IMR-90 (cell line): ENCODE measurements around the gene ABCE1. TPM values are rescaled to one million over a fixed set of nuclear protein-coding genes. Genes with fewer than 3 reads are reported as not detected.

Source experiments
- ATAC-seq: fragments of 200-7000 bp; cut with Tn5 transposase; 2 replicates; pipeline ENCODE4 v1.9.1; 2020; ENCODE audit warnings: low read depth, mild to moderate bottlenecking, moderate library complexity
- BruUV-seq: library from RNA; stranded (reverse); fragments of 400-500 nt; replicated peaks from 2 replicates; lab custom pipeline; 2021; lab: Mats Ljungman, UMichigan
- CTCF ChIA-PET: fragments of 300-600 bp; formaldehyde crosslinking; extraction: SDS; loops from one replicate; lab custom pipeline; 2021; ENCODE audit warnings: antibody characterized with exemption; lab: Yijun Ruan, JAX
- POLR2A ChIA-PET: fragments of 300-600 bp; sonication (Branson Sonifier 250); formaldehyde crosslinking; loops from one replicate; lab custom pipeline; 2022; ENCODE audit warnings: antibody characterized with exemption; ENCODE audit not compliant: unreplicated experiment; lab: Charles Lee
- DNase-seq: peaks from one replicate; pipeline ENCODE4 v3.0.0; 2013
- H2AFZ ChIP-seq: replicated peaks from 2 replicates; pipeline ENCODE3; 2013; ENCODE audit warnings: low read length, mild to moderate bottlenecking; ENCODE audit not compliant: poor library complexity
- H2AK5ac ChIP-seq: 2 replicates; pipeline ENCODE4 v1.6.1; 2013; ENCODE audit warnings: low read depth, low read length, inconsistent platforms
- H2AK9ac ChIP-seq: replicated peaks from 2 replicates; pipeline ENCODE3; 2013; ENCODE audit warnings: mild to moderate bottlenecking, low read depth, low read length, moderate library complexity; ENCODE audit not compliant: poor library complexity
- H2BK120ac ChIP-seq: 2 replicates; pipeline ENCODE4 v1.6.1; 2013; ENCODE audit warnings: low read depth, low read length, inconsistent platforms
- H2BK15ac ChIP-seq: 3 replicates; pipeline ENCODE4 v1.6.1; 2013; ENCODE audit warnings: low read depth, low read length, inconsistent platforms
- H2BK20ac ChIP-seq: 2 replicates; pipeline ENCODE4 v1.6.1; 2013; ENCODE audit warnings: low read depth, mild to moderate bottlenecking, inconsistent platforms, low read length, moderate library complexity
- H2BK5ac ChIP-seq: 2 replicates; pipeline ENCODE4 v1.6.1; 2013; ENCODE audit warnings: mild to moderate bottlenecking, low read depth, low read length, inconsistent platforms; ENCODE audit not compliant: poor library complexity, severe bottlenecking
- H3K14ac ChIP-seq: replicated peaks from 2 replicates; pipeline ENCODE4 v1.6.1; 2013; ENCODE audit warnings: low read depth, low read length, inconsistent platforms
- H3K18ac ChIP-seq: 2 replicates; pipeline ENCODE4 v1.6.1; 2013; ENCODE audit warnings: low read depth, low read length, control low read depth
- H3K23ac ChIP-seq: 2 replicates; pipeline ENCODE4 v1.6.1; 2013; ENCODE audit warnings: low read depth, low read length, inconsistent platforms
- H3K27ac ChIP-seq: 2 replicates; pipeline ENCODE4 v1.5.1; 2013; ENCODE audit warnings: mild to moderate bottlenecking, control low read depth, low read length; ENCODE audit not compliant: insufficient read depth
- H3K27me3 ChIP-seq: 2 replicates; pipeline ENCODE4 v1.6.1; 2013; ENCODE audit warnings: low read length; ENCODE audit not compliant: control insufficient read depth, insufficient read depth
- H3K36me3 ChIP-seq: 2 replicates; pipeline ENCODE4 v1.6.1; 2013; ENCODE audit warnings: low read length, mixed read lengths; ENCODE audit not compliant: control insufficient read depth, insufficient read depth
- H3K4ac ChIP-seq: 2 replicates; pipeline ENCODE4 v1.6.1; 2013; ENCODE audit warnings: low read depth, low read length, inconsistent platforms
- H3K4me1 ChIP-seq: 2 replicates; pipeline ENCODE4 v1.6.1; 2013; ENCODE audit warnings: low read length, mixed read lengths; ENCODE audit not compliant: control insufficient read depth, insufficient read depth
- H3K4me2 ChIP-seq: 2 replicates; pipeline ENCODE4 v1.6.1; 2013; ENCODE audit warnings: low read depth, mild to moderate bottlenecking, control low read depth, low read length, moderate library complexity
- H3K4me3 ChIP-seq: 2 replicates; pipeline ENCODE4 v1.5.1; 2013; ENCODE audit warnings: low read depth, mild to moderate bottlenecking, control low read depth, low read length, moderate library complexity; ENCODE audit not compliant: insufficient read depth
- H3K56ac ChIP-seq: 2 replicates; pipeline ENCODE4 v1.6.1; 2013; ENCODE audit warnings: low read length, inconsistent platforms; ENCODE audit not compliant: insufficient read depth; ENCODE audit errors: extremely low read depth
- H3K79me1 ChIP-seq, 2 experiments: 2 replicates each; pipeline ENCODE4 v1.6.1; 2013; ENCODE audit warnings: low read length in 2 of 2, inconsistent platforms in 1 of 2, low read depth in 1 of 2
- H3K9ac ChIP-seq: 2 replicates; pipeline ENCODE4 v1.6.1; 2013; ENCODE audit warnings: low read depth, low read length, control low read depth
- H3K9me1 ChIP-seq: 2 replicates; pipeline ENCODE4 v1.6.1; 2013; ENCODE audit warnings: low read length, inconsistent platforms; ENCODE audit not compliant: insufficient read depth
- H3K9me3 ChIP-seq: 2 replicates; pipeline ENCODE4 v1.6.1; 2013; ENCODE audit warnings: low read length; ENCODE audit not compliant: control insufficient read depth, insufficient read depth
- H4K20me1 ChIP-seq: 2 replicates; pipeline ENCODE4 v1.6.1; 2013; ENCODE audit warnings: low read length, inconsistent platforms; ENCODE audit not compliant: insufficient read depth
- H4K5ac ChIP-seq: 2 replicates; pipeline ENCODE4 v1.6.1; 2013; ENCODE audit warnings: mild to moderate bottlenecking, low read depth, low read length, control low read depth
- H4K8ac ChIP-seq, 2 experiments: 2 replicates each; pipeline ENCODE4 v1.6.1; 2013; ENCODE audit warnings: low read depth in 2 of 2, low read length in 2 of 2, control low read depth in 1 of 2, inconsistent platforms in 1 of 2
- H4K91ac ChIP-seq: 2 replicates; pipeline ENCODE4 v1.6.1; 2013; ENCODE audit warnings: low read depth, low read length, inconsistent platforms; ENCODE audit not compliant: insufficient read depth
- CHD1 ChIP-seq: IDR thresholded peaks from 2 replicates; pipeline ENCODE4 v1.6.1; 2012; ENCODE audit warnings: low read depth, low read length, improper control_type of control experiment
- MXI1 ChIP-seq: IDR thresholded peaks from 2 replicates; pipeline ENCODE4 v1.6.1; 2012; ENCODE audit warnings: low read depth, mild to moderate bottlenecking, low read length, moderate library complexity, borderline replicate concordance
- RAD21 ChIP-seq: IDR thresholded peaks from 2 replicates; pipeline ENCODE4 v1.6.1; 2012; ENCODE audit warnings: low read length, improper control_type of control experiment
- dilution Hi-C: fragments of 300-500 bp; cut with HindIII; formaldehyde crosslinking; loops from one replicate; pipeline ENCODE4 v1.14.3; 2018; ENCODE audit warnings: low sequenced_read_pairs; ENCODE audit not compliant: unreplicated experiment
- in situ Hi-C: fragments of 300-500 bp; cut with MboI; formaldehyde crosslinking; loops from 3 replicates; pipeline ENCODE4 v1.14.3; 2019; ENCODE audit warnings: low sequenced_read_pairs, inconsistent platforms, mixed read lengths
- intact Hi-C: fragments of 100-400 bp; cut with micrococcal nuclease; formaldehyde crosslinking; loops from 2 replicates; pipeline ENCODE4 v1.10.0; 2022
- polyA plus RNA-seq, 3 experiments: library from polyadenylated mRNA; depleted of rRNA; stranded (reverse); fragments of >200 nt; gene quantifications; 2 replicates each; pipeline ENCODE4 v1.2.3, GENCODE V29; 2012; ENCODE audit warnings: low replicate concordance in 1 of 3
- total RNA-seq: library from RNA; depleted of rRNA; stranded (reverse); fragments of >200 nt; gene quantifications from 2 replicates; pipeline ENCODE4 v1.2.3, GENCODE V29; 2012

ABCE1 gene
- total and polyA plus RNA-seq, 2 of the 4 experiments (the other 2 are of a cell fraction) = 54.5 to 219 TPM

DNA sequence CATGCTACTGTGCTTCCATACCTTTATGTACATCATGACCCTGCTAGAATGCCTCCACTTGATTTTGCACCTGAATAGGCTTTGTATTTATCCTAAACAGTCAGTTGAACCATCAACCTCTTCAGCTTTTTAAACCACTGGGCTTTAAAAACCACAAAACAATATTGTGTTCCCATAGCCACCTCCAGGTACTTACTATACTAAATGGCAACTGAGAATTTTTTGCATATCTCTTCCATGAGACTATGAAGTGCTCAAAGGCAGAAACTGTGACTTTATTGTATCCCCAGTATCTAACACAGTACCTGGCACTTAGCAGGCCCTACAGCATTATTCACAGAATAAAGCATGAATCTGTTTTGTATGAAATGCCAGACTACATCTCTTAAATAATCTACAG lies 39.9 kb upstream of the ABCE1 start:
- H2AK9ac ChIP-seq = no peak overlapping the region
- no peaks in the 10 kb centered on the region for H3K9me3 ChIP-seq
- no peak overlapping the region for H3K56ac ChIP-seq
- H3K4me3 ChIP-seq = no peak overlapping the region
- no peak for DNase-seq
- H3K4ac ChIP-seq = no peak overlapping the region
- H3K14ac ChIP-seq = no peak overlapping the region
- no peak overlapping the region for H2BK120ac ChIP-seq
- dilution Hi-C loops (no loop called here), in situ Hi-C loops (no loop called here), intact Hi-C loops (no loop called here)
- no peak overlapping the region for H2BK5ac ChIP-seq
- no peak overlapping the region for H3K27ac ChIP-seq
- H2AK5ac ChIP-seq = no peak overlapping the region
- no peak overlapping the region for H2BK15ac ChIP-seq
- BruUV-seq = no TSS peak
- no peaks in the 10 kb centered on the region for H3K36me3 ChIP-seq
- POLR2A ChIA-PET = no interaction called here
- no peak overlapping the region for H3K4me2 ChIP-seq
- no peaks in the 10 kb centered on the region for H4K20me1 ChIP-seq
- H4K8ac ChIP-seq = no peak overlapping the region
- no peaks in the 10 kb centered on the region for H3K9me1 ChIP-seq
- H2BK20ac ChIP-seq = no peak overlapping the region
- no peak overlapping the region for H4K91ac ChIP-seq
- no peaks in the 10 kb centered on the region for H3K4me1 ChIP-seq
- no peak overlapping the region for H4K5ac ChIP-seq
- CTCF ChIA-PET = no interaction called here
- H3K23ac ChIP-seq = no peak overlapping the region
- peaks cover 2 to 3% of the 10 kb centered on the region in 2 experiments; a peak in 3 of 4 replicates for H3K79me1 ChIP-seq
- H2AFZ ChIP-seq = no peak overlapping the region
- H3K18ac ChIP-seq = no peak overlapping the region
- TF ChIP-seq MXI1 (no peak), RAD21 (no peak), CHD1 (no peak)
- no peaks in the 10 kb centered on the region for H3K27me3 ChIP-seq
- no peak for ATAC-seq
- H3K9ac ChIP-seq = no peak overlapping the region
